ENCODE data around the gene NEIL1. TPM values are rescaled to one million over a fixed set of nuclear protein-coding genes. Genes with fewer than 3 reads are reported as not detected.

NEIL1 gene
- total RNA-seq: 4.0 and 4.4 TPM in 2 replicates

GRCh38 chr15:75346796-75347221, at the start of gene NEIL1:
Gene NEIL1, plus strand, starts transcription at chr15:75347039. Its CDS starts 1,867 bp downstream, at chr15:75348906.

GRCh38 chr15:75335705-75336355, 11.0 kb upstream of the NEIL1 start, which contains the start of gene COMMD4:
Gene COMMD4, plus strand, starts transcription at chr15:75336063. Its CDS starts 27 bp downstream, at chr15:75336090.

GRCh38 chr15:75367913-75368688, 21.3 kb downstream of the NEIL1 start, which contains the start of gene MAN2C1:
Gene MAN2C1, minus strand, starts transcription at chr15:75368607. Its CDS starts 24 bp downstream, at chr15:75368583.

Other genes with a start within 250 kb of the NEIL1 start
- gene C15orf39, start 145.2 kb upstream of the NEIL1 start, total RNA-seq: 12.6 and 19.0 TPM in 2 replicates
- gene GOLGA6C, start 88.7 kb upstream of the NEIL1 start, total RNA-seq: not detected in 2 replicates
- not detected in 2 replicates for gene GOLGA6D, start 64.2 kb upstream of the NEIL1 start, total RNA-seq
- 68.0 and 86.5 TPM in 2 replicates for gene COMMD4, start 11.0 kb upstream of the NEIL1 start, total RNA-seq
- 52.0 and 87.0 TPM in 2 replicates for gene MAN2C1, start 21.6 kb downstream of the NEIL1 start, total RNA-seq
- 22.4 and 27.6 TPM in 2 replicates for gene SIN3A, start 104.7 kb downstream of the NEIL1 start, total RNA-seq
- 22.2 and 24.0 TPM in 2 replicates for gene PTPN9, start 232.3 kb downstream of the NEIL1 start, total RNA-seq

All from cardiac atrium fibroblast (primary cell).